ENCODE results near the gene AGPAT3.
"Not testable (repeated sequence)": the region's sequence is repeated elsewhere in the genome, so short reads cannot be mapped to it uniquely, and the experiment has no call there.

AGPAT3 gene

DNA sequence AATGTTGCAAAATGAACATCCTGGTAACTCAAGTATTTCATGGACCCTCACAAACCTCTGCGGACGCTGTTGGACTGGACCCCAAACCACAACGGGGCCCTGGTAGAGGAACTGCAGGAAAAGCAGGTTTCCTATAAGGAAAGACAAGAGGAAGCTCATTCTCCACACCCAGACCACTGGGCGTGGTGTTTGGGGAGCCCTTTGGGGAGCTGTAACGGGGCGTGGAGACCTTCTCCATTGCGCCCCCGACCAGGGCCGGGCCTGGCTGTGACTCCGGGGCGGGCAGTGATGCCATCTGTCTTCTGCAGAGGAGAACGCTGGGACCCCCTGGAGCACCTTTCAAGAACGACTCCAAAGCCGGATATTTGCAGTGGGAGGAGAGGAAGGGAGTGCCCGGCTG lies 30.0 kb upstream of the AGPAT3 start:
- no peak for DNase-seq

DNA sequence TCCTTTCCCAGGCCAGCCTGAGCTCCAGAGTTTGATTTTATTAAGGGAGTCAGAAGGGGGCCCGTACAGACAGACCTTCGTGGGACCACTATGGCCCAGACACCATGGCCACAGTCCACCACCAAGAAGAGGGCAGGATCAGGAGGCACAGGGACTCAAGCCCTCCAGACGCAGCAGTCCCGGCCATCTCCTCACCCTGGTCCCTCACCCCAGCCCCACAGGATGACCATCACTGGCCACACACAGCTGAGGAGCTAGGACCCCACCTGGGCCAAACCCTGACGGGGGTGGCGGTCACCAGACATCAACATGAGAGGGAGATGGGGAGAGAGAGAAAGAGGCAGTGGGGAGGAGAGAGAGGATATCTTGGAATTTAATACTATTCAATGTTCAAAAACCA lies 29.2 kb upstream of the AGPAT3 start:
- no peak for DNase-seq

DNA sequence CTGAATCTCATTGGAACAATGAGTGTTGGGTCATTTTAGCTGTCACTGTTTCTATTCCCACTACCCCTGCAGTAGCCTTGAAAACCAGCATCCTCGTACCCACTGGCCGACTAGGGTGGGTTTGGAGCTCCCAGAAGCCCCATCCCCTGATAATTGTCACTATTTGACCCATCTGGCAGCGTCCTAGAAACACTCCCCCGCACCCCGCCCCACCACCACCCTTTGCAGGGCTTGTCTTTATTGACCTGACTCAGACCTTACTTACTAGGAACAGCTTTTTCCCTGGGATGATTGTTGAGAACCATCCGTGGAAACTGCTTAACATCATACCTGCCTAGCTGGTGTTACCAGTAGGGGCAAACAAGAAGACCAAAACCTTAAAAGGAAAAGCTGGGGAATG lies 28.4 kb upstream of the AGPAT3 start:
- DNase-seq: no peak

DNA sequence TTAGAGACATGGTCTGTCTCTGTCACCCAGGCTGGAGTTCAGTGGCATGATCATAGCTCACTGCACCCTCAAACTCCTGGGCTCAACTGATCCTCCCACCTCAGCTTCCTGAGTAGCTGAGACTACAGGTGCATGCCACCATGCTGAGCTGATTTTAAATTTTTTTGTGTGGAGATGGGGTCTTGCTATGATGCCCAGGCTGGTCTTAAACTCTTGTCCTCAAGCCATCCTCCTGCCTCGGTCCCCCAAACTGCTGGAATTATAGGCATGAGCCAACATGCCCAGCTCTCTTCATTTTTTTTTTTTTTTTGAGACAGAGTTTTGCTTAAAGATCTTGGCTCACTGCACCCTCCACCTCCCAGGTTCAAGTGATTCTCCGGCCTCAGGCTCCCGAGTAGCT lies 24.8 kb upstream of the AGPAT3 start:
- no peak for DNase-seq

DNA sequence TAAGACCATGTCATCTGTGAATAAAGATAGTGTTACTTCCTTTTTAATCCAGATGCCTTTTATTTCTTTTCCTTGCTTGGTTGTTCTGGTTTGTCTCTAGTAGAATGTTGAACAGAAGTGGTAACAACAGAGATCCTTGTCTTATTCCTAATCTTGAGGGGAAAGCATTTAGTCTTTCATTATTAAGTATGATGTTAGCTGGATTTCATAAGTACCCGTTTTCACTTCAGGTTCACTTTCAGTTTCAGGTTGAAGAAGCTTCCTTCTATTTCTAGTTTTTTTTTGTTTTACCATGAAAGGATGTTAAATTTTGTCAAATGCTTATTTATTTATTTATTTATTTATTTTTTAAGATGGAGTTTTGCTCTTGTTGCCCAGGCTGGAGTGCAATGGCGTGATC lies 22.3 kb upstream of the AGPAT3 start:
- DNase-seq: peak; percentile 44

DNA sequence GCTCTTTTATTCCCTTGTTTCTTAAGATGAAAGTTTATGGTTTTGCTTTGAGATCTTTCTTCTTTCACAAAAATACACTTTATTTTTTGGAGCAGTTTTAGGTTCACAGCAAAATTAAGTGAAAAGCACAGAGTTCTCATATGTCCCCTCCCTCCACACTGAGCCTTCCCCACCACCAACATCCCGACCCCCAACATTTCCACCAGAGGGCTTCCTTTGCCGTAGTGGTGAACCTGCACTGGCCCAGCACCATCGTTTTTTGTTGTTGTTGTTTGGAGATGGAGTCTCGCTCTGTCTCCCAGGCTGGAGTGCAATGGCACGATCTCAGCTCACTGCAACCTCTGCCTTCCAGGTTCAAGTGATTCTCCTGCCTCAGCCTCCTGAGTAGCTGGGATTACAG lies 20.1 kb upstream of the AGPAT3 start:
- DNase-seq: not testable (repeated sequence)

DNA sequence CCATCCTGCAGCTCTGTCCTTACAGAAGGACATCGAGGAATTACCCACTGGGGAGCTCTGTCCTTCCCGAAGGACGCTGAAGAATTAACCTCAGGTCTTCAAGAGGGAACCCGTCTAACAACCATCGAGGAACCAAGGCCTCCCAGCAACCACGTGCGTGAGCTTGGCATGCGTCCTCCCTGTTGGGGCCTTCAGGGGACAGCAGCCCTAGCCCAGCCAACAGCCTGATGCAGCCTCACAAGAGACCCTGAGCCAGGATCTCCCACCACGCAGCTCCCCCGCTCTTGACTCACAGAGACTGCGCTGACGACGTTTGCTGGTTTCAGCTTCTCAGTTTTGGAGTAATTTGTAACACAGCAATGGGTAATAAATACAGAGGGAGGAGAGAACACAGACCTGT lies 19.6 kb upstream of the AGPAT3 start:
- no peak for DNase-seq

DNA sequence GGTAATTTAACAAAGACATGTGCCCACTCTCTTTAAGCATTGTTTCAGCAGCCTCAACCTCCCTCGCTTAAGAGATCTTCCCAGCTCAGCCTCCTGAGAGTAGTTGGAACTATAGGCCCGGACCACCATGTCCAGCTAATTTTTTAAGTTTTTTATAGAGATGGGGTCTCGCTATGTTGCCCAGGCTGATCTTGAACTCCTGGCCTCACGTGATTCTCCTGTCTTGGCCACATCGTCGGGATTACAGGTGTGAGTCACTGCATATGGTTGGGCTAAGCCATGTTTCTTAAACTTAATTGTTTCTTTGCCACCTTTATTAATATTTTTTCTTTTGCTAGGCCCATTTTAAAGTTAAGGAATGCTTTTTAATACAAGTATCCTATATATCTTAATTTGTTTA lies 18.6 kb upstream of the AGPAT3 start:
- DNase-seq: no peak

DNA sequence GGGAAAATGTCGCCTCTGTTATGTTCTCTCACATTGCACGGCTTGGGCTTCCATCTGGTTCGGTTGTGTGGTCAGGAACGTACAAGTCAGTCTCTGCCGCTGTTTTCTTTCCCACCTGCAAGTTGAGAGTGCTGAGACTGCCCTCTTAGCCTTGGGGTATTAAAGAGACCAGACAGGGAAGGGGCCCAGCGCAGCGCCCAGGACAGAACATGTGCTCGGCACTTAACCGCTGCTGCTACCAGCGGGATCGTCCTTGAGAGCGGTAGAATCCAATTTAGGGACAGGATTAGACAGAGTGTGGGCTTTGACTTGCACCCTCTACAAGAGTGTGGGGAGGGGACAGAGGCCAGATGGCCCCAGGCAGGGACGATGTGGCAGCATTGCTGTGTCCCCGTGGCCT lies 17.7 kb upstream of the AGPAT3 start:
- DNase-seq: no peak

DNA sequence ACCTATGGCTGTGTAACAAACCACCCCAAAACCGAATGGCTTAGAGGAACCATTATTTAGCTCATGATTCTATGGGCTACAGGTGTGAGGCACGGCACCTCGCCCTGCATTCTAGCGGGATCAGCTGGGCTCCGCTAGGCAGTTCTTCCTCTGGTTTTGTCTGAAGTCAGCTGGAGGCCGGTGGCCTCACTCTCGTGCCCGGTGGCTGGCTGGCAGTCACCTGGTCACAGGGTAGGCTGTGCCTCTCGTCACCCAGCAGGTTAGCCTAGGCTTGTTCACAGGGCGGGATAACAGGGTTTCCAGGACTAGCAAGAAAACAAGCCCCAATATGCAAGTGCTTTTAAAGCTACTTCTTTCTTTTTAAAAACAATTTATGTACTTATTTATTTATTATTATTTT lies 16.3 kb upstream of the AGPAT3 start:
- DNase-seq: no peak

DNA sequence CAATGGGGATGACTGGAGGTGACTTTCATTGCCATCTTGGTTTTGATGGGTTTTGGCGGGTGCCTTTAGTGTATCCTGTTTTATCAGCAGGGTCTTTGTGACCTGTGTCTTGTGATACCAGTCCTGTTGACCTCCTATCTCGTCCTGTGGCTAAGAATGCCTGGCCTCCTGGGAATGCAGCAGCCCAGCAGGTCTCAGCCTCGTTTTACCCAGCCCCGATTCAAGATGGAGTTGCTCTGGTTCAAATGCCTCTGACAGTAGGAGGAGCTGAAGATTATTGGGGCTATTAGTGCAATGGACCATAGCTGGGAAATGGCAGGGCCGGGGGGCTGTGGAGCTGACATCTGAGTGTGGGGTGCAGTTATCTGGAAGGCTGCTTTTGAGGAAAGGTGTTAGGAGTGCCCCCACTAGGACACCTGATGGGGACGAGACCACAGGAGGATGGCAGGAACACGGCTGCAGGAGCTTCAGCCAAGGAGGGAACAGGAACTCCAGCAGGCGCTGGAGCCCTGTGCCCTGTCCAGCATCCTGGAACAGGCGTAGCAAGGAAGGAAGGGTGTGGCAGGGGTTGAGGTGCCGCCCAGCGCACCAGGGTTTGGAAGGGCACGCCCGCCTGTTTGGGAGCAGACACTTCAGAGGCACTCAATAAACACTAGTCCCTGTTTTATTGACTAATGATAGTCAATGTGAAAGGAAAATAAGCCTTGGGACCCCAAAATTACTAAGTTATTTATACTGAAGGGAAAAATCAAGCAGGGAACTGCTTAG lies 15.3 kb upstream of the AGPAT3 start:
- DNase-seq: no peak

DNA sequence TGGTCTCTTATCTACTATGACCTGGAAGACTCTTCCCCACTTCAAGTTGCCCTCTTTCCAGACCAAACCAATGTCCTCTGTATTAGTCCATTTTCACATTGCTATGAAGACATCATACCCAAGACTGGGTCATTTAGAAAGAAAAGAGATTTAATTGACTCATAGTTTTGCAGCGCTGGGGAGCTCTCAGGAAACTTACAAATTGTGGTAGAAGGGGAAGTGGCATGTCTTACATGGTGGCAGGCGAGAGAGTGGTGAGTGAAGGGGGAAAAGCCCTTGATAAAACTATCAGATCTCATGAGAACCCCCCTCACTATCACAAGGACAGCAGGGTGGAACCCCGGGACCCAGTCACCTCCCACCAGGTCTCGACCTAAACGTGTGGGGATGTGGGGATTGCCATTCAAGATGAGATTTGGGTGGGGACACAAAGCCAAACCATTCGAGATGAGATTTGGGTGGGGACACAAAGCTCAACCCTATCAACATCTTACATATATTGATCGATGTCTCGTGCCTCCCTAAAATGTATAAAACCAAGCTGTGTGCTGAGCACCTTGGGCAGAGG lies 14.2 kb upstream of the AGPAT3 start:
- DNase-seq: no peak

DNA sequence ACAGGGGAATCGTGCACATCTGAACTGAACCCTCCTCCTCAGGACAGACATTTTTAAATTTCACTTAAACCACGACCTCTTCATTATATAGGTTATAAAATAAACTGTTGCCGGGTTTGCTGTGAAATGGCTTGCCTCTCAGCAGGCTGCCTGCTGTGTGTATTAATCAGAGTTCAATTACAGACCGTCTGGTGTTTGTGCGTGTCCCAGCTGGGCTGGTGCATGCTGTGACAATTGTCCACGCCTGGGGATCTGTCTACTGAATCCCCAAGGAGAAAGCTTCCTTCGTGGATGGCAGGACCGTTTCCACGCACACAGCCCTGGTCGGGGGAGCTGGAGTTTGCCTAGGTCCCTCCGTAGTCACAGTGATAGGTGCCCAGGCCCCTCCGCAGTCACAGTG lies 13.4 kb upstream of the AGPAT3 start:
- DNase-seq: no peak

DNA sequence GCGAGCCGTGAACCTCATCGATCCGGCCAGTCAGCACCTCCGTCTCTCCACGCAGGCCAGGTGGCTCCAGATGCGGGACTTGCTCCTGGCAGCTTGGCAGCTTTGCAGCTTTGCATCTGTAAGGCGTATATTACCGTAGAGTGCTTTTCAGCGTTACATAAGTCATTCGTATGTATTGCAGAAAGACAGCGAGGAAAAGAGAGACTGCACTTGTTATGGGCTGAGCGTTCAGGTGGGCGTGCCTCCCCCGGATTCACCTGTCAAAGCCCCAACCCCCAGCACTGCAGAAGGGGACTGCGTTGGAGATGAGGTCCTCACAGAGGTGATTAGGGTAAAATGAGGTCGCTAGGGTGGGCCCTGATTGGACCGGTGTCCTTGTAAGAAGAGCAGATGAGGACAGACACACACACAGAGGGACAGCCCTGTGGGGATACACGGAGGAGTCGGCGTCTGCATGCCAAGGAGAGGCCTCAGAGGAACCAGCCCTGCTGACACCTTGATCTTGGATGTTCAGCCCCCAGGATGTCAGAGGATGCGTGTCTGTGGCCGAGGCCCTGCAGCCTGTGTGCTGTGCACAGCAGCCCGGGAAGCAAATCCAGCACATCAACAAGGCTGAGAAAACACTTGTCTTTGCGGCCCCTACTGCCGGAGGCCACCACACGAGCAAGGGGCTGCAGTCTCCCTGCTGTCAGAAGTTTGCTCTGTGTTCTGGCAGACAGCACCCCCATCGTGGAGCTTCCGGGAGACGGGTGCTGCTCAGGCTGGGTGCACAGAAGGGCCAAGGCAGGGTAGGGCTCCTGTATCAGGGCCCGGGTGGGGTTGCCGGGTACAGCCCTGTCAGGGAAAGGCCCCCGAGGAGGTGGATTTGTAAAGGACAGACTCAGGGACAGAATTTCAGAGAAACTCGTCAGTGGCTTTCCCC lies 10.9 kb upstream of the AGPAT3 start:
- no peak for DNase-seq

DNA sequence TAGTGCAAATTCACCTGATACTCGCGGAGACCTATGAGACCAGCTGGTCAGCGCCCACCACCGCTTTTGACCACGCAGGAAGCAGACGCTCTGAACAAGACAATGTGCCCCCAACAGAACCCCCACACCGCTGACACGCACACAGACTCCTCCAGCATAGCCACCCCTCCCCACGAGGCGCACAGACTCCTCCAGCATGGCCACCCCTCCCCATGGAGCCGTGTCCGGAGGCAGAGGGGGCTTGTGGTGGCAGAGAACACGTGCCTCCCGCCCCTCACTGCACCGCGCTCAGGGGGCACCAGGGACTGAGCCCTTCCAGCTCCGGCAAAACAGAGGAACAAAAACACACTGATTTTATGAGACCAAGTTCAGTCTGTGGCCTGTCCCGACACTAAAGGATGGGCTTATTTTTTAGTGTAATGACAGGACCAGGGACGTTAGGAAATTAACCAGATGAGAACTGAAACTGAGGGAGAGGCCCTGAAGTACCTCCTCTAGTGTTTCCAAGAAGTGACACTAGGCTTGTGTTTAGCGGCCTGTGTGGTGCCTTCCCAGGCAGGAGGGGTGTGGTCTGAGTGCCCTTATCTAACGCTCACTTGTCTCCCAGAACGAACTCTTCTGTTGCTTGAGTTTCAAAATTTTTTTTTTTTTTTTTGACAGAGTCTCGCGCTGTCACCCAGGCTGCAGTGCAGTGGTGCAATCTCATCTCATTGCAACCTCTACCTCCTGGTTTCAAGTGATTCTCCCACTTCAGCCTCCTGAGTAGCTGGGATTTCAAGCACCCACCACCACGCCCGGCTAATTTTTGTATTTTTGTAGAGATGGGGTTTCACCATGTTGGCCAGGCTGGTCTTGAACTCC lies 10.0 kb upstream of the AGPAT3 start:
- DNase-seq: peak; percentile 84

DNA sequence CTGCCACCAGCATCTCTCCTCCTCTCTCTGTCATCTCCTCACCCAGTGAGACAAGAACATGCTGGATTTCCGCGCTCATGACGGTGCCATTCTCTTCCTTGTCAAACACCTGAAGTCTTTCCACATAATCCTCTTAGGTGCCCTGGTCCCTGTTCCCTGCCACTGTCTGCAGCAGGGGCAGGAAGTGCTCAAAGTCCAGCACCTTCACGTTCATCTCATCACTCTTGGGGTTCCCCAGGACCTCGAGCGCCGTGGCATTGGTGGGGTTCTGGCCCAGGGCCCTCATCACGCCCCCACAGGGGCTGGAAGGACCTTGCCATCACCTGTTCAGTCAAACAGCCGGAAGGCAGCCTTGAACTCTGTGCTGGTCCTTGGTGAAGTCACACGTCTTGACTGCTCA lies 9.1 kb upstream of the AGPAT3 start:
- no peak for DNase-seq

DNA sequence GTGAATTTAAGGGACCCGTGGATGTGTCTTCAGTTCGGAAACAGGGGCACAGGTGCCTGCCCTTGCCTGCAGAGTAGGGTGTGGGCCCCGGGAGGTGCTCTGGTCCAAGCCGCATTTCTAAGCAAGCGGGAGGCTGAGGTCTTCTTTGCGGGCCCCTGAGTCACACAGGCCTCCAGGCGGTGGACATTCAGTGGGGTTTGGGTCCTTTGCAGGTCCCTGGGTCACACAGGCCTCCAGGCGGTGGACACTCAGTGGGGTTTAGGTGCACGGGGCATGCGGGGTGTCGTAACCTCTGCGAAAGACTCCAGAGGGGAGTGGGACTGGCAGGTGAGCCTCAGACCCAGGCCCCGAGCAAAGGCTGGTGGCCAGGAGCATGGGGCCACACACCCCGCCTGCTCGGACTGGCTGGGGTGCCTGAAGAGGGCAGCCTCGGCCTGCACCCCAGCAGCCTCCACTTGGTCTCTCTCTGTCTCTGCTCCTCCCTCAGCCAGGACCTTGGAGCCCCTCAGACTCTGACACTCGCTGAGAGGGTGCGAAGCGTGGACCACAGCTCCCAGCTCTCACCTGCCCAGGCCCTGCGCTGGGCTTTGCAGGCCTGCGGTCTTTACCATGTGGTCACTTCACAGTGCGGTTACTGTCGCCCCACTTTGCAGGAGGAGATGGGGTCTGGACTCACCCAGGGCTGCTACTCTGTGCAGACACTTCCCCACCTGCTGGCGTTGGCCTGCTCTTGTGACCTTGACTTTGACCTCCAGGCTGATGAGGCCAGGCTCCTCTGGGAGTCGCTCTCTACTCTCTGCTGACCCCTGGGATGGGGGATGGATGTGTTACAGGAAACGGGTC lies 6.0 kb upstream of the AGPAT3 start:
- no peak for DNase-seq

DNA sequence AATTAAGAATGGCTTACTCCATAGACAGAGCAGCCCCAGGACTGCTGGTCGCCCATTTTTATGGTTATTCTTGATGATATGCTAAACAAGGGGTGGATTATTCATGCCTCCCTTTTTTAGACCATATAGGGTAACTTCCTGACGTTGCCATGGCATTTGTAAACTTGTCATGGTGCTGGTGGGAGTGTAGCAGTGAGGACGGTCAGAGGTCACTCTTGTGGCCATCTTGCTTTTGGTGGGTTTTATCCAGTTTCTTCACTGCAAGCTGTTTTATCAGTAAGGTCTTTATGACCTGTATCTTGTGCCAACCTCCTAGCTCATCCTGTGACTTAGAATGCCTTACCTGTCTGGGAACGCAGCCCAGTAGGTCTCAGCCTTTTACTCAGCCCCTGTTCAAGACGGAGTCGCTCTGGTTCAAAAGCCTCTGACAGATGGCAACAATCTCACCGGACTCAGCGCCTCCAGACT lies 5.2 kb upstream of the AGPAT3 start:
- DNase-seq: no peak

DNA sequence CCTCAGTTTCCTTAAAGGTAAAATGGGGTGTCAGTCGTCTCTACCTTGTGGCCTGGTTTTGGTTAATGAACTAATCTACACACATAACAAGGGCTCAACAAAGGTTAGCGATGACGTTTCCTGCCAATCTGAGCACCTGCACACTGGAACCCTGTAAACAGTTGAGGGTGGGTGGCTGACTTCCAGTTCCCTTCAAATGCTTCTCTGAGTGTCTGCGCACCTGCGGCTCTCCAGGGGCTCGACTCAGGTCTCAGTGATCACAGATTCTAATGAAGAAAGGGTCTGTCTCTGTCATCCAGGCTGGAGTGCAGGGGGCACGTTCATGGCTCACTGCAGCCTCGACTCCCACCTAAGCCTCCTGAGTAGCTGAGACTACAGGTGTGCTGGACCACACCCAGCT lies 3.3 kb upstream of the AGPAT3 start:
- peak; percentile 93 for DNase-seq

DNA sequence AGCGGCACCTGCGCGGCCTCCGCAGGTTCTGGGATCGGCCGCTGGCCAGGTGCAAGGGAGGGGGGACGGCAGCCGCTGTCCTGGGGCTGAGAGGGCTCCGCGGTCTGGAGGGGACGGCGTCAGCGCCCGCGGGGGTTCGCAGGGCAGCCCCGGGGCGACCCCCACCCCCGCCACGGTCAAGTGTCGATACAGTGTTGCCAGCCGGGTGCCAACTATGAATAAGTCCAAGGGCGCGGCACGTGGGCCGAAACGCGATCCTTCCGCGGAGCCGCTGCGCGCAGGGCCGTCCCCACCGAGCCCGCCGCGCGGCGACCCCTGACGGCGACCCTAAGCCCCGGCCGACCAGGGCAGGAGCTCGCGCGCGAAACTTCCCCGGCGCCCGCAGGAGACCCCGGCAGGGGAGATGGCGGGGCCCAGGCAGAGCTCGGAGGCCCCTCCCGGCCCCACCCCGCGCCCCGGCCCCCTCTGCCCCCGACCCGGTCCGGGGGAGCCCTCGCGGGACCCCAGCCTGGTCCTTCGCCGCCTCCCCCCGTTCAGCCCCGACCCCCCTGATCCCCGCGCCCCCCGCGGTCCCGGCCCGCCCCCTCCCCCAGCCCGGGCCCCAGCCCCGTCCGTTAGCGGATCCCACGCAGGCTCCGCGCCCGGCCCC lies 586 bp upstream of the AGPAT3 start:
- peak; percentile 93 for DNase-seq

DNA sequence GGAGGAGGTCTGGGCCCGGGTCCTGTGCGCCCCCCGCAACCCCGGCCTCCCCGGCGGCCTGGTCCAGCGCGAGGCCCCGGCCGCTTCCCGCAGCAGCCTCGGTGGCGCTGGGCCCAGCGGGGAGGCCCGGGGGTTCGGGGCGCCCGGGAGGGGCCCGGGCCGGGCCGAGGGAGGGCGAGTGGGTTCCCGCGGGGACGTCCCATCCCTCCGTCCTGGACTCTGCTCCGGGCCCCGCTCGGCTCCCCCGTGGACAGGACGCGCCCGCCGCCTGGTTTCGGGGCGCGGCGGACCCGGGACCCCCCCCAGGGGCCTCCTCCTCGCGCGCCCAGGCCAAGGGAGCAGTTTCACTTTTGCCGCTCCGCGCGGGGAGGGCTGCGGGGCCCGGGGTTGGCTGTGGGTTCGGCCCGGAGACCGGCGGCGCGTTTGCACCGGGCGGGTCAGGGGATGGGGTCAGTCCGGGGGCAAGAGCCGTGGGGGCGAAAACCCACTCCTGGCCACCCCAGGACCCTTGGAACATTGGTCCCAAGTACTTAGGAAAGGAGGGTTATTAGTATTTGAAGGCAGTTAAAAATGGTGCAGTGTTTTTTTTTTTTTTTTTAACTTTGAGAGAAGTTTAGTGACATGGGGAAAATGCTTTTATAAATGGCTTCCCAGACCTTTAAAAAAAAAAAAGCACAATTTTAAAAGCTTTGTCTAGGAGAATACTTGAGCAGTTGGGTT lies 677 bp downstream of the AGPAT3 start:
- peak; percentile 79 for DNase-seq

All from RPMI8226 (cell line).